ENCODE measurements around the gene CTBP2.

The CTBP2 gene

DNA sequence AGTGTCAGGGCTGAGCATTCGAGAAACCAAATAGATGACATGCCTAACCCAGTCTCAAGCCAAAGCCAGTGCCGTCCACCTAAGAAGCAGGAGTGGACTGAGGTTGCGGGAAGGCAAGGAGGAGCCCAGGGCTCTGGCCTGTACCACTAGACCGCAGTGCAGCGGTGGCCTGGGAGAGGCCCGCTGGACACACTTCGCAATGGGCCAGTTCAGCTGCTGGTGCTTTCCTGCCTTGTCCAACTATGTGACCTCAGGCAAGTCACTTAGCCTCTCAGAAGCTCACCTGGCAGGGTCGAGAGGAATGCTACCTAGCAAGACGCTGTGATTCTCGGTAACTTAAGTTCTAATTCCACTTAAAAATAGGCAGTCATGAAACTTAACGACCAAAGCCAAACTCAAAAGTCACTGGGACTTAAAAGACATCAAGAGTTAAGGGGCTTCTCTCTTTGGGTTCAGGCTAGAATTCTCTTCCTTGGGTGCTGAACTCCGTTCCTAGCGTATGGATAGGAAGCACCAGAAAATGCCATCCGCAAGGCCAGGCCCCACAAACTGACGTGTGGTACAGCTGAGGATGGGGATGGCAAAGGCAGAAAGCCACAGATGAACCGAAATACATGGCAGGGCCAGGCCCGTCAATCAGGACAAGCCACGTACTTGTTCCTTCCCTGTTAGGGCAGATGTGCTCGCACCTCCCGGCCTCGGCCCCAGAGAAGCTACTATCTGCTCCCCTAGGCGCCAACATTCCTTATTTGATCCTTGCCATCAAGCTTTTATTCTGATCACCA lies 34.2 kb downstream of the CTBP2 start:
- DNase-seq (ENCODE audit: low spot score), result no peak

DNA sequence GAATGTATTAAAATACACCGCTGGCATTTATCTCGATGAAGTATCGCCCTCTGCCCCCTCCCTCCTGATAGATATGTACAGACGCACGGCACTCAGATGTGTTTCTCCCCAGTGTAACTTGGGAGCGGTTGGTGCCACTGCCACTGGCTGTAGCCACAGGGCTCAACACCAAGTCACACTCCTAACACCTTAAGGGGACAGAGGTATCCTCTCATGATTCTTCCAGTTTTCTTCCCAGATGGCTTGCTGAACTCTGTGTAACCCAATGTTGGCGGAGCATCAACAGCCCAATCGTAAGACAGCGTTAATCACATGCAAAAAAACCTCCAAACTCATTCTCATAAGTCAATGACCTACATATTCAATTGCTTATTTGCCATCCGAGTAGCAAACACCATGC lies 35.5 kb downstream of the CTBP2 start:
- DNase-seq (ENCODE audit: low spot score), result no peak

DNA sequence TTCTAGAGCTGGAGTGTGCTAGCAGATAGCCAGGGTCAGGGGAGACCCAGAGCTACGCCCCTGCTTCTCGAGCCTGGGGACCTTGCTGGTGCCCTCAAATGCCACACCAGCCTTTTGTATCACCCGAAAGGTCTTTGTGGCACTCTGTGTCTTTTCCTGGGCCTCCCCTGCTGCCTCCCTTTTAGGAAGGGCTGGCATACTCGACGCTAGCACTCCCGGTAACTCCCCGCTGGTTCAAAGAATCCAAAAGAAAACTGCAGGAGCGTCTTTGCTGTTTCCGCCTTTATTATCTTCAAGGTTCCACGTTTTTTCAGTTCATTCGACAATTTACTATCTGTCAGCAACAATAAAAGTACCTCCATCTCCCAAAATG lies 36.3 kb downstream of the CTBP2 start:
- DNase-seq (ENCODE audit: low spot score), result no peak

DNA sequence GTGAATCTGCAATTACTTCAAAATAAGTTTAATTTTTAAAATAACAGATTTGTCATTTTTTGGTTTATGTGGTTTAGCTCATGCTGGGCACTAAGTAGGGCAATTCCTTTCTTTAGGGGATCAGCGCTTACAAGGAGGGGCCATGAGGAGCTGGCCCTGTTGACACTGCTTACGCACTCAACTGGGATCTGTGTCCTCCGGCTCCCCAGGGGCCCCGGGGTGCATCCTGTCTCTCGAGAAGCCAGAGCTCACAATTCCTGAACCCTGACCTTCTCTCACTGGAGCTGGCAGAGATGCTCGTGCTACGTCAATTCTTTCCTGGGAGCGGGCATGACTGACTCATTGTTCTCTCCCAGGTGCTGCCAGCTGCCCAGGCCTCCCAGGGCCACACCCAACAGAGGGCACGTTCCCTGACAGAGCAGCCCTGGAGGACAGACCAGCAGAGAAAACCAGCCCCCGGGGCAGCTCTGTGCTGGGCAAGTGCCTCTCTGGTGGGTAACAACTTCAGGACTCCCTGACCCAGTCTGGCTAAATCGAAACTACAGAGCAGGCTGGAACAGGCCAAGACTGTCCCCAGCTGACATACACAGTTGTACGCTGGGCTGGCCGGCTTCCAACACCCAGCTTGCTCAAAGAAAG lies 36.8 kb downstream of the CTBP2 start:
- no peak for DNase-seq (ENCODE audit: low spot score)

DNA sequence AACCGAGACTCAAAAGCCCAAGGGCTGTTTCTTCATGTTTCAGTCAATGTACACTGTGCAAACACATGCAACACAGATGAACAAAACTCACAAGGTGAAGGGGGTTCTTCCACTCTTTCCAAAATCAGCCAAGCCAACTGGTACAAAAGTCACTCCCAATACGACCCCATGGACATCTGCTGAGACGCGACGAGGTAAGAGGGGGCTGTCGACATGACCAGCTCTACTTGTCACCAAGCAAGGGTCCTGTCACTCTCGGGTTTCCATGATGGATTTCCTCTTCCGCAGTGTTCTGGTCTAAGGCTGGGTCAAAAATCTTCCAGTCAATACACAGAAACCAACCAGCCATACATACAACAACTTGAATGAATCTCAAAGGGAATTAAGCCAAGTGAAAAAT lies 37.8 kb downstream of the CTBP2 start:
- DNase-seq (ENCODE audit: low spot score), result no peak

DNA sequence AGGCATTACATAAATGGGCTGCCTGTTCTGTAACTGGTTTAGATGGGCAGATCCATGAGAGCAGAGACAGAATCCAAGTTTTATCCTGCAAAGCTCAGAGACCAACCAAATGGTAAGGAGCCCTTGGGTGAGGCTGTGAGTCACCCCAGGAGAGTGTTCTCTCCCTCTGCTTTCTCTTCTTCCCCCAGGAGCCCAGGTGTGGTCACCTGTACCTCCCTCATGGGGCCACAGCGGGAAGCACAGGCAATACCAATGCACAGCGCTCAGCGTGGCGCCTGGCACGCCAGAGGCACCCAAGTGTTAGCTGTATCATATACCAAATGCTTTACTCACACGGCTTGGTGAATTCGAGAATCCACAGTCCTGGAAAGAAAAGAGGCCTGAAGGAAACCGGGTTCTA lies 39.4 kb downstream of the CTBP2 start:
- no peak for DNase-seq (ENCODE audit: low spot score)

DNA sequence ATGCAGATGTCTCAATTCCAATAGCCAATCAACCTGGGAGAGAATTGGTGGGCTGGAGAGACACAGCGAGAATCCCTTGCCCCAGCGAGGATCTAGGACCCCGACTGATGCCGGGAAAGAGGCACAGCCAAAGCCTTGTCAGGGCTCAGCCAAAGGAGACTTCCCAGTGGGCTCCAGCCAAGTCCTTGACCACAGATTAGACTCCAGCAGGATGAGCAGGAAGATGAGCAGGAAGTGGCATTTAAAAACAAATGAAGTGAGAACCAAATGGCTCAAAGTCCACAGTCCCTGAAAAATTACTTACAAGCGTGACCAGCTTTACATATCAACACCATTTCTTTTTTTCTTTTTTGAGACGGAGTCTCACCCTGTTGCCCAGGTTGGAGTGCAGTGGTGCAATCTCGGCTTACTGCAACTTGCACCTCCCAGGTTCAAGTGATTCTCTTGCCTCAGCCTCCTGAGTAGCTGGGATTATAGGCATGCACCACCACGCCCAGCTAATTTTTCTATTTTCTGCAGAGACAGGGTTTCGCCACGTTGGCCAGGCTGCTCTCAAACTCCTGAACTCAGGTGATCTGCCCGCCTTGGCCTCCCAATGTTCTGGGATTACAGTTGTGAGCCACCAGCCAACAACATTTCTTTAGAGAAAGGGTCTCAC lies 40.2 kb downstream of the CTBP2 start:
- no peak for DNase-seq (ENCODE audit: low spot score)

DNA sequence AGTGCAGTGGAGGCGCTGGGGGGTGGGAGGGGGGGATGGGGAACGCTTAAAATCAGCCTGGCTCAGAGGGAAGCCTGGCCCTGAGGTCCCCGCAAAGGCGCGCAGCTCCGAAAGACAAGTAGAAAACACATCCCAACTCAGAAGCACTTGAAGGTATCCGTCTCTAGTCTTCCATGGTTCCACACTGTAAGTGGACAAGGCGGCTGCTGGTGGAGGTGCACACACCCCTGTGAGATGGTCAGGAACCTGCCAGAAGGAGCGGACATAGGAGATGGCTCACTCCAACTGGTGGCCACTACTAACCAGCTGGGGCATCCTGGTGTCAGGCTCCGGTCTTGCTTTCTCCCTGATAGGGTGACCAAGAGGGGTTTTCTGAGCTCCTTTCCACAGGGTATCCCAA lies 41.7 kb downstream of the CTBP2 start:
- no peak for DNase-seq (ENCODE audit: low spot score)

DNA sequence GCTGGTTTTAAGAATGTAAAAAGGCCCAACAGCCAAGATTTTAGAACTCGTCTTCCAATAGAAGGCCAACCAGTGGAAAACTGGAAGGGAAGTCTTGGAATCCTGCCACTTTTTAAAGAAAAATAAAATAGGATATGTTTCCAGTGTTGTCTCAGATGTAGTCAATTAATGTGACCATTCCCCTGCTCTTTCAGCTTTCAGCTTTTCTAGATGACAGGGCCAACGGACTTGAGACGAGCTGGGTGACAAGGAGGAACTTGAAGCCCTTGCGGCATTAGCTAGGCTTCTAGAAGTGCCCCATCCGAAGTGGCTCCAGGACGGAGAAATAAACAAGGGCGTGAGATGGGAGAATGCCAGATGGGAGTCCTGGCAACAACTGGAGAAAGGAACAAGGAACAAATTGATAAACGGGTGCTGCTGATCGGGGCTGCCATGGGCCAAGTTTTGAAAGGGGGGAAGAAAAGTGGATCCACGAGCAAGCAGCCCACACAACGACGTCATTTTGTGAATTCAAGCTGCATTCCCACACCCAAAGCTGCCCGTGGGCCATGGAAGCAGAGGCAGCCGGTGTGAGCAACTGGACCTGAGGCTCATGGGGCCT lies 42.3 kb downstream of the CTBP2 start:
- no peak for DNase-seq (ENCODE audit: low spot score)

DNA sequence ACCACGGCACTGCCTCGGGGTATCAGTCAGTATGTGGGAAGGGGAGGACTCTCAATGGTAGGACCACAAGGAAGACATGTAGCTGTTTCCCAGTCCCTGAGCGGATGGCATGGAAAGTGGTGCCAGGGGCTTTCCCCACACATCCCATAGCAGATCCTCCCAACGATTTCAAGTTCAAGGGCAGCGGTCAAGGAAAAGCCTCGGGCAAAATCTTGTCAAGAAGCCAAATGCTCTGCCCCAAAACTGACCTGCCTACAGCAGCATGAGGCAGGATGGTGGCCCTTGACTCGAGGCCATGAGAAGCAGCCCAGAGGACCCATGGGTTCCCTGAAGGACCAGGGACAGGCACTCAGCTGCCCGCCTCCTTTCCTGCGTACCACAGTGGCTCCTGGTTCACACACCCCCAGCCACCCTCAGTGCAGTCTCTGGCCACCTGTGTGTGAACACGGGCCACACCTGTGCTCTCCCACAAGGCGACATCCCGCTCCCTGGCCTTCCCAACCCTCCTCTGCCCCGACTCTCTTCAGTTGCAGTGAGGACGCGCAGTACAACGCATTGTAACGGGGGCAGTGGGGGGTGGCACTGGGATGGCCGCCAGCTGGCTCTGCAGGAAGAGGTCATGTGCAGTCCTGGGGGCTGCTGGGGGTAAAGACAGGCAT lies 43.6 kb downstream of the CTBP2 start:
- no peak for DNase-seq (ENCODE audit: low spot score)

DNA sequence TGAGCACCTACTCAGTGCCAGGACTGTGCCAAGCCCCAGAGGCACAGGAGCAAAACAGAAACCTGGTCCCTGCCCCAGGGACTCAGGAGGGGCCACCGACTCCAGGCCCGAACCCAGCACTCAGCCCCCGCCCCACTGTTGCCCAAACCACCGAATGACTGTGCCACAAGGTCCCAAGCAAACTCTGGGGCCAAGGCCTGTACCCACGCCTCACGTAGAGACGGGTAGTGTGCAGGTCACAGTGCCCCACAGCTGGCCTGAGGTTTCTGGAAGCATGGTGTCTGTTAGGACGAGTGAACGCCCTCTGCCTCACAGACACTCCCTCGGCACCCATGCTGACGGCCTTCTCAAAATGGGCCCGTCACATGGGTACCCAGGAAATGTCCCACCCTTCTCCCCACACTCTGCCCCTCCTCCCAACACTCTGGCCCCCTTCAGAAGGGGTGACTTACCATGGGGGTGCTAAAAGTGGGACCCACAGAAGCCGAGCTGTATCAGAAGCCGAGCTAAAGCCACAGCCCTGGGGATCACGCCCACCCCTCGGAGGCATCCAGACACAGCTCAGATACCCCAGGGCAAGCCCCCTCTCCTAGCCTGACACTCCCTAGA lies 44.2 kb downstream of the CTBP2 start:
- DNase-seq (ENCODE audit: low spot score), result no peak

DNA sequence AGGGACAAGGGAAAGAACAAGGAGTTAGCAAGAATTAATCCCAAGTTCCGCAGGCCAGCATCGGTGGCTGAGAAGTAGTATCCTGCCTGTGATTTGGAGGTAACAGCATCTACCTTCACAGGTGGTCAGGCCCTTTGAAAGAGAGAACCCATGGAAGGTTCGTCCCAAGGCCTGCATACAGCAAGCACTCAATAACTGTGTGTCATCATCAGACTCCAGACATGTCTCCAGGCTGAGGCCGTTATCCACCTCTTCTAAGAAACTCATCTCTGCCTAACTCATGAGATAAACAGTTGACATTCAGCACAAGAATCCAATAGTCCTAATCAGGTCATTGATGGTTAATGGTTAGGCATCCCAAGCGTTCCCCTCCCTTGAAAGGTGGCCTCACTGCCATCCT lies 45.0 kb downstream of the CTBP2 start:
- DNase-seq (ENCODE audit: low spot score), result no peak

DNA sequence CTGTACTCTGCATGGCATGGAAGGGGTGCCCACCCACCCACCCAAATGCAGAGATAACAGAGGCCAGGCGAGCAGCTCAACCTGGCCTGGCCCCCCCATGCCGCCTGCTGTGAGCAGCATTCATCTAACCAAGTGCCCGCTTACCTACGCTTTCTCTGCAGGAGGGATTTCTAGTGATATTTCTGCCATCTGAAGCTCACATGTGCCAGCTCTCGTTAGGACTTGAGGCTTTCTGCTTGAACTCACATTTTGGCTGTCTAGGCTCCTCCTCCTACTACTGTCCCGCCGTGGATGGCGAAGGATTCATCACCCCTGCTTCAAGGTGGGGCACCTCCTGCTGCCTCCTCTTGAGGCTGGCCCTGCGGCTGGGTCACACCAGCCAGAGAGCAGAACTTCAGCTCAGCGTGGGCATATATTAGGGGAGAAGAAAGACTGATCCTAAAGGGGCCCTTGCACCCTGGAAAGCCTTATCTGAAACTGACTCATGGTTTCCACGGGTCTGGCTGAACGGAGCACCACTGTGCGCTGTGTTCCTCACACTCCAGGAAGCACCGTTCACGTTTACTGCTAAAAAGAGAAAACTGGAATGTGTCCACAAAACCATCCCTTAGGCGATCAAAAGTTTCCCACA lies 45.5 kb downstream of the CTBP2 start:
- DNase-seq (ENCODE audit: low spot score), result no peak

DNA sequence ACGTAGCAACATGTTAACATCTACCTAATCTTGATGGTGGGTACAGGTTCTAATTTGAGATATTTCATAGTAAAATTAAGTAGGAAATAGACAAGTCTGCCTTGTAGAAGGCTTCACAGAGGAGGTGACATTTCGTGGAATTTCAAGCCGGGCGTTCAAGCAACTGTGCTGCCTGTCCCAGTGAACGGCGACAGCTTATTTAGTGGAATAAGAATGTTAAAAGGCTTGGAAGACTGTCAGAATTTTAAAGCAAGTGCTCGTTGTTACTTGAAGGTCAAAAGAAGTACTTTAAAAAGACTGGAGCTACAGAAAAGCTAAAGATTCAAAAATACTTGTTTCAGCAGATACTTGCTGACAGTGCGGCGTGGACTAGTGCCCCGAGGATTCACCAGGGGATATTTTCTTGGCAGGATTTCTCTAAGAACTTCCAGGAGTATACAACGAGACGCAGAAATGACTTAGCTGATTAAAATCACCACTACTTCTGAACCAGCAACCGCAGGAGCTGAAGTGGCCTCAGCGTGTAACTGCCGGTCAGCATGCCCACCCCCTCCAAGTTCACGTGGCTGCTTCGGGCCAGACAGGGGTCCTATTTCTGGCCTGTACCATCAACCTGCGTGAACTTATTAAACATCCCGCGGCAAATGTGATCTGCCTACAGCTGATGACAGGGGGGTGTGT lies 46.5 kb downstream of the CTBP2 start:
- no peak for DNase-seq (ENCODE audit: low spot score)

DNA sequence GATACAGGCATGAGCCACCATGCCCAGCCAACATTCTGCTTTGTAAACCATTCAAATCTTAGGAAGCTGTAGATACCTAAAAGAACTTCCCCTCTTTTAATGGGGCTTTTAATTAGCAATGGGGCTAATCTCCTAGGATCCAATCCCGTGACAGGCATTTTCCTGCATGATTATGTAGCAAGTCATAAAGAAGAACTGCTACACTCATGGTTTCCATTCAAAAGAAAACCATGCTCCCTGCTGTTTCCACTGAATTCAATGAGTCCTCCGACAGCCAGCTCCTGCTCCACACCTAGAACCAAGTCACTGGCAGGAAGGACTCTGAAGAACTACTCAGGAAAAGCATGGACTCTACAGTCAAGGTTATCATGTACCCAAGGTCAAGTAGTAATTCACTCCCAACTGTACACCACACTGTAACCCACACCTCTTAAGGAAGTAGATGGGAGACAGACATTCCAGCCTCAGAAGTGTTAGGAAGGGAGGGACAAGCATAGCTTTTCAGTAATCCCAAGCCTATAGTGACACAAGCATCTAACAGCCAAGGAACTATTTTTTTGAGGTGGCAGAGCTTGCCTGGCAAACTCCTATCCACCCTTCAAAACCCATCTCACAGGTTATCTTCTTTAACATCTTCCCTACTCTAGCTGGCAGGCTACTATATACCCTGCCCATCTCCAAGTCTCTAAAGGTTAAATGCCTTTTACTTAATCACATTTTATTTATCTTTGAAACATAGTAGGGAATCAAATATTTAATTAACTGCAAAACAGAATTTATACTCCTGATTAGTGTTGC lies 47.5 kb downstream of the CTBP2 start:
- DNase-seq (ENCODE audit: low spot score), result no peak

DNA sequence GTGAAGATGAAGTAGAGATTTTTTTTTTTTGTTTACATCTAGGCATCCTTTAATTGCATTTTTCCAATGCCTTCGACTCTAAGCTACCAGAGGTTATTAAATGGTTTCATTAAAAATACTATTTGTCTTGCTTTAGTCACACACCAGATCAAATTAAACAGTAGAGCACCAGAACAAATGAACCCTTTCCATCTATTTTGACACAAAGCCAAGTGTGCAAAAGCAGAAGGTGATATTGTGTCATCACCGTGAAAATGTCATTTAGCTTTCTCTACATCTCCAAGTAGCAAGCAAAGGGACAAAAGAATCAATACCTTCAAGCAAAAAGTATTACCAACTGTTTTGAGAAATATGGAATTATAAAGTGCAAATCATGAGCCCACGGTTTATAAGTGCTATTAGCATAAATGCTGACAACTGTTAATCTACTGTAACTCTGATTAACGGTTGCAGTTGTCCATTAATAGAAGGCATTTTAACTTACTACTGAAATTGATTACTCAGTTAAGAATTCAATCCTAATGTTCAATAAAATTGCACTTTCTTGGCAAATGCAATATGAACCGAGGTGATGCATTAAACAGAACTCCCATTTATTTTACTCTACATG lies 49.1 kb downstream of the CTBP2 start:
- no peak for DNase-seq (ENCODE audit: low spot score)

DNA sequence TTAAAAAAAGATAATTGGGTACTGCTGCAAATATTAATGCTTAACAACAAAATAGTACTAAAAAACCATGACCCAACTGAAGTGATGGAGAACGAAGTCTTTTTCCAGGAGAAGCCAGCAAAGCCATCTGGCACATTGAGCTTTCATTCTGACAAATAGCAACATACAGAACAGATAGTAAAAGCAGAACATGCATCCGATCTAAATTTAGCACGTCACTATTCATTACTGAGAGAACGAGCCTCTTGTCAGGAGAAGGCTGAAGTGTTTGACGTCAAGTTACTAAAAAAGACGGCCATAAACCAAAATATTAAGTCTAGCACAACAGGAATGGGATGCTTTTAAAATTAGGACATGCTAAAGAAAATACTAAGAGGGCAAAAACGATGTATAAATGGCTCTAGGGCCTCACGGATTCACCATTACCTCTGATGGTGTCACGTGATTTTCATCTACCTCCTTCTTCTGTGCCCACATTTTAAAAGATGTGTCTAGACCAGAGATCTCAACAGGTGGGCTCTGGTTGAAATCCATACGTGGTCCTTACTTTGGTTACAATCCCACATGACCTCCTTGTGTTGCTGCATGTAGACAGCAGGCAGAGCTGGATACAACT lies 52.3 kb downstream of the CTBP2 start:
- DNase-seq (ENCODE audit: low spot score), result no peak

DNA sequence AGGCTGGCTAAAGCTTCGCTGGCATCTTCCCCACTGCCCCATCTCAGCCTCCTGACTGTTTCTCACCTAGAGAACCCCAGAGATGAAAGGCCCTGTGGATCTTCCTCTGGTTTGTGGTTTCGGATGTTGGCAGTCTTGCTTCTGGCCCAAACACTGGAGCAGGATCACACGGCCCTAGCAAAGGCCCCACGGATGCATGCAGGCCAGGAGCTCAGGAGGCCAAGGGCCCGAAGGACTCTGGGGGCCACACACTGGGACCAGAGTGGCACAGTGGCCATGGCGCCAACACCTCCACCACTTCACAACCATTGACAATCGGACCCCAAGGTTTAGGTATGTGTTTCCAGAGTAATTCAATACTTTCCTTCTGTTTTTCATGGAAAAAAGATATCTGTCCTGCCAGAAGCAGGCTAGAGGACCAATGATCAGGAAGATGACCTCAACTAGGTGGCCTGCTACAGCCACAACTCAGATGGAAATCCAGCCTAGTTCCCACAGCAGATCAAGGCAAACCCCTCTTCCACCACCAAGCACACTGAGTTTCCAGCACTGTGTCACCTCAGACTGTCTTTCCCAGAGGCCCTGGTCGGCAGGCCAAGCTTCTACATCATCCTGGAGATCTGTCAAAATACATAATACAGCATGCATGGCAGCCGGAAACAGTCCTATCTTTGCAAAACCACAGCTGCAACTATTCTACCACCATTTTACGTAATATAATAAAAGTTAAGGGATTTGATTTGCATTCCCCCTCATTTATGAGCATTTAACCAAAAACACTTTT lies 53.0 kb downstream of the CTBP2 start:
- no peak for DNase-seq (ENCODE audit: low spot score)

DNA sequence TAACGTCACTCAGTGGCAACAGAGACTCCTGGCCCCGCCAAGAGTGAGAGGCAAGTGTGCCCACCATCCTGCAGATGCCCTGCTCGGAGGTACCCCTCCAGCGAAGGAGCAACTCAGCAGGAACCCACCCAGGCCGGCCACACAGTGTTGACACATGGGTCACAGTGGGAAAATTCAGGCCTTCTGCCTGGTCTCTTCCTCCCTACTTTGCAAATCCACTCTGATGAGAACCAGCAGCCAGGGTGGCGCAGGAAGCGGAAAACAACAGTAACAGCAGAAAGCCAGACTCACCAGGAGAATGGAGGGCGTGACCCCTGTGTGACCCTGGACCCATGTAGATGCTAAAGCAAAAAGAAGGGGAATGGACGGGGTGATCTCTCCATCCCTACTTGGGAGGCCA lies 53.8 kb downstream of the CTBP2 start:
- DNase-seq (ENCODE audit: low spot score), result no peak
